IMR-90 (cell line): ENCODE results near the gene KCNQ5. TPM values are rescaled to one million over a fixed set of nuclear protein-coding genes. Genes with fewer than 3 reads are reported as not detected.

Experiments
- ATAC-seq: fragments of 200-7000 bp; cut with Tn5 transposase; 2 replicates; pipeline ENCODE4 v1.9.1; 2020; ENCODE audit warnings: low read depth, mild to moderate bottlenecking, moderate library complexity
- BruUV-seq: library from RNA; stranded (reverse); fragments of 400-500 nt; replicated peaks from 2 replicates; lab custom pipeline; 2021; lab: Mats Ljungman, UMichigan
- CTCF ChIA-PET: fragments of 300-600 bp; formaldehyde crosslinking; extraction: SDS; loops from one replicate; lab custom pipeline; 2021; ENCODE audit warnings: antibody characterized with exemption; lab: Yijun Ruan, JAX
- POLR2A ChIA-PET: fragments of 300-600 bp; sonication (Branson Sonifier 250); formaldehyde crosslinking; loops from one replicate; lab custom pipeline; 2022; ENCODE audit warnings: antibody characterized with exemption; ENCODE audit not compliant: unreplicated experiment; lab: Charles Lee
- DNase-seq: peaks from one replicate; pipeline ENCODE4 v3.0.0; 2013
- H2AFZ ChIP-seq: replicated peaks from 2 replicates; pipeline ENCODE3; 2013; ENCODE audit warnings: low read length, mild to moderate bottlenecking; ENCODE audit not compliant: poor library complexity
- H2AK5ac ChIP-seq: 2 replicates; pipeline ENCODE4 v1.6.1; 2013; ENCODE audit warnings: low read depth, low read length, inconsistent platforms
- H2AK9ac ChIP-seq: replicated peaks from 2 replicates; pipeline ENCODE3; 2013; ENCODE audit warnings: mild to moderate bottlenecking, low read depth, low read length, moderate library complexity; ENCODE audit not compliant: poor library complexity
- H2BK120ac ChIP-seq: 2 replicates; pipeline ENCODE4 v1.6.1; 2013; ENCODE audit warnings: low read depth, low read length, inconsistent platforms
- H2BK15ac ChIP-seq: 3 replicates; pipeline ENCODE4 v1.6.1; 2013; ENCODE audit warnings: low read depth, low read length, inconsistent platforms
- H2BK20ac ChIP-seq: 2 replicates; pipeline ENCODE4 v1.6.1; 2013; ENCODE audit warnings: low read depth, mild to moderate bottlenecking, inconsistent platforms, low read length, moderate library complexity
- H2BK5ac ChIP-seq: 2 replicates; pipeline ENCODE4 v1.6.1; 2013; ENCODE audit warnings: mild to moderate bottlenecking, low read depth, low read length, inconsistent platforms; ENCODE audit not compliant: poor library complexity, severe bottlenecking
- H3K14ac ChIP-seq: replicated peaks from 2 replicates; pipeline ENCODE4 v1.6.1; 2013; ENCODE audit warnings: low read depth, low read length, inconsistent platforms
- H3K18ac ChIP-seq: 2 replicates; pipeline ENCODE4 v1.6.1; 2013; ENCODE audit warnings: low read depth, low read length, control low read depth
- H3K23ac ChIP-seq: 2 replicates; pipeline ENCODE4 v1.6.1; 2013; ENCODE audit warnings: low read depth, low read length, inconsistent platforms
- H3K27ac ChIP-seq: 2 replicates; pipeline ENCODE4 v1.5.1; 2013; ENCODE audit warnings: mild to moderate bottlenecking, control low read depth, low read length; ENCODE audit not compliant: insufficient read depth
- H3K27me3 ChIP-seq: 2 replicates; pipeline ENCODE4 v1.6.1; 2013; ENCODE audit warnings: low read length; ENCODE audit not compliant: control insufficient read depth, insufficient read depth
- H3K36me3 ChIP-seq: 2 replicates; pipeline ENCODE4 v1.6.1; 2013; ENCODE audit warnings: low read length, mixed read lengths; ENCODE audit not compliant: control insufficient read depth, insufficient read depth
- H3K4ac ChIP-seq: 2 replicates; pipeline ENCODE4 v1.6.1; 2013; ENCODE audit warnings: low read depth, low read length, inconsistent platforms
- H3K4me1 ChIP-seq: 2 replicates; pipeline ENCODE4 v1.6.1; 2013; ENCODE audit warnings: low read length, mixed read lengths; ENCODE audit not compliant: control insufficient read depth, insufficient read depth
- H3K4me2 ChIP-seq: 2 replicates; pipeline ENCODE4 v1.6.1; 2013; ENCODE audit warnings: low read depth, mild to moderate bottlenecking, control low read depth, low read length, moderate library complexity
- H3K4me3 ChIP-seq: 2 replicates; pipeline ENCODE4 v1.5.1; 2013; ENCODE audit warnings: low read depth, mild to moderate bottlenecking, control low read depth, low read length, moderate library complexity; ENCODE audit not compliant: insufficient read depth
- H3K56ac ChIP-seq: 2 replicates; pipeline ENCODE4 v1.6.1; 2013; ENCODE audit warnings: low read length, inconsistent platforms; ENCODE audit not compliant: insufficient read depth; ENCODE audit errors: extremely low read depth
- H3K79me1 ChIP-seq, 2 experiments: 2 replicates each; pipeline ENCODE4 v1.6.1; 2013; ENCODE audit warnings: low read length in 2 of 2, inconsistent platforms in 1 of 2, low read depth in 1 of 2
- H3K9ac ChIP-seq: 2 replicates; pipeline ENCODE4 v1.6.1; 2013; ENCODE audit warnings: low read depth, low read length, control low read depth
- H3K9me1 ChIP-seq: 2 replicates; pipeline ENCODE4 v1.6.1; 2013; ENCODE audit warnings: low read length, inconsistent platforms; ENCODE audit not compliant: insufficient read depth
- H3K9me3 ChIP-seq: 2 replicates; pipeline ENCODE4 v1.6.1; 2013; ENCODE audit warnings: low read length; ENCODE audit not compliant: control insufficient read depth, insufficient read depth
- H4K20me1 ChIP-seq: 2 replicates; pipeline ENCODE4 v1.6.1; 2013; ENCODE audit warnings: low read length, inconsistent platforms; ENCODE audit not compliant: insufficient read depth
- H4K5ac ChIP-seq: 2 replicates; pipeline ENCODE4 v1.6.1; 2013; ENCODE audit warnings: mild to moderate bottlenecking, low read depth, low read length, control low read depth
- H4K8ac ChIP-seq, 2 experiments: 2 replicates each; pipeline ENCODE4 v1.6.1; 2013; ENCODE audit warnings: low read depth in 2 of 2, low read length in 2 of 2, control low read depth in 1 of 2, inconsistent platforms in 1 of 2
- H4K91ac ChIP-seq: 2 replicates; pipeline ENCODE4 v1.6.1; 2013; ENCODE audit warnings: low read depth, low read length, inconsistent platforms; ENCODE audit not compliant: insufficient read depth
- BHLHE40 ChIP-seq: fragments of 150-350 bp; IDR thresholded peaks from 2 replicates; pipeline ENCODE4 v1.6.1; 2016; ENCODE audit warnings: mild to moderate bottlenecking, low read depth, low read length
- CEBPB ChIP-seq: IDR thresholded peaks from 2 replicates; pipeline ENCODE4 v1.6.1; 2012; ENCODE audit warnings: low read depth, low read length, improper control_type of control experiment
- MAFK ChIP-seq: IDR thresholded peaks from 2 replicates; pipeline ENCODE4 v1.6.1; 2012; ENCODE audit warnings: low read depth, low read length, improper control_type of control experiment
- POLR2A ChIP-seq: IDR thresholded peaks from 2 replicates; pipeline ENCODE4 v1.6.1; 2012; ENCODE audit warnings: mild to moderate bottlenecking, low read depth, low read length
- RAD21 ChIP-seq: IDR thresholded peaks from 2 replicates; pipeline ENCODE4 v1.6.1; 2012; ENCODE audit warnings: low read length, improper control_type of control experiment
- RCOR1 ChIP-seq: IDR thresholded peaks from 2 replicates; pipeline ENCODE4 v1.6.1; 2012; ENCODE audit warnings: mild to moderate bottlenecking, low read length, improper control_type of control experiment; ENCODE audit not compliant: insufficient replicate concordance
- SMC3 ChIP-seq: fragments of 150-350 bp; IDR thresholded peaks from 2 replicates; pipeline ENCODE4 v1.6.1; 2016; ENCODE audit warnings: low read depth, mild to moderate bottlenecking, antibody characterized with exemption, low read length, moderate library complexity
- WGBS, 2 experiments: methylation state at CpG; one replicate each; pipeline versions ENCODE4 v1.1.5 to v1.1.7; 2013; ENCODE audit warnings: missing lambda C conversion rate in 2 of 2; ENCODE audit not compliant: insufficient read length in 1 of 2; ENCODE audit errors: extremely low coverage in 2 of 2; 5-methylcytosine and 5-hydroxymethylcytosine counted together
- dilution Hi-C: fragments of 300-500 bp; cut with HindIII; formaldehyde crosslinking; loops from one replicate; pipeline ENCODE4 v1.14.3; 2018; ENCODE audit warnings: low sequenced_read_pairs; ENCODE audit not compliant: unreplicated experiment
- in situ Hi-C: fragments of 300-500 bp; cut with MboI; formaldehyde crosslinking; loops from 3 replicates; pipeline ENCODE4 v1.14.3; 2019; ENCODE audit warnings: low sequenced_read_pairs, inconsistent platforms, mixed read lengths
- intact Hi-C: fragments of 100-400 bp; cut with micrococcal nuclease; formaldehyde crosslinking; loops from 2 replicates; pipeline ENCODE4 v1.10.0; 2022
- polyA plus RNA-seq, 3 experiments: library from polyadenylated mRNA; depleted of rRNA; stranded (reverse); fragments of >200 nt; gene quantifications; 2 replicates each; pipeline ENCODE4 v1.2.3, GENCODE V29; 2012; ENCODE audit warnings: low replicate concordance in 1 of 3
- total RNA-seq: library from RNA; depleted of rRNA; stranded (reverse); fragments of >200 nt; gene quantifications from 2 replicates; pipeline ENCODE4 v1.2.3, GENCODE V29; 2012
- TF ChIP-seq, protein P1 (sequence below): fragments of 150-350 bp; IDR thresholded peaks from 2 replicates; pipeline ENCODE4 v1.6.1; 2016; ENCODE audit warnings: low read depth, mild to moderate bottlenecking, low read length, moderate library complexity, borderline replicate concordance
- TF ChIP-seq, protein P2 (sequence below): conservative IDR thresholded peaks from 2 replicates; pipeline ENCODE4 v1.5.1; 2012; ENCODE audit warnings: mild to moderate bottlenecking, low read depth, low read length, improper control_type of control experiment

KCNQ5 gene
- total and polyA plus RNA-seq, 2 of the 4 experiments (the other 2 are of a cell fraction) = 0.75 to 1.3 TPM

DNA sequence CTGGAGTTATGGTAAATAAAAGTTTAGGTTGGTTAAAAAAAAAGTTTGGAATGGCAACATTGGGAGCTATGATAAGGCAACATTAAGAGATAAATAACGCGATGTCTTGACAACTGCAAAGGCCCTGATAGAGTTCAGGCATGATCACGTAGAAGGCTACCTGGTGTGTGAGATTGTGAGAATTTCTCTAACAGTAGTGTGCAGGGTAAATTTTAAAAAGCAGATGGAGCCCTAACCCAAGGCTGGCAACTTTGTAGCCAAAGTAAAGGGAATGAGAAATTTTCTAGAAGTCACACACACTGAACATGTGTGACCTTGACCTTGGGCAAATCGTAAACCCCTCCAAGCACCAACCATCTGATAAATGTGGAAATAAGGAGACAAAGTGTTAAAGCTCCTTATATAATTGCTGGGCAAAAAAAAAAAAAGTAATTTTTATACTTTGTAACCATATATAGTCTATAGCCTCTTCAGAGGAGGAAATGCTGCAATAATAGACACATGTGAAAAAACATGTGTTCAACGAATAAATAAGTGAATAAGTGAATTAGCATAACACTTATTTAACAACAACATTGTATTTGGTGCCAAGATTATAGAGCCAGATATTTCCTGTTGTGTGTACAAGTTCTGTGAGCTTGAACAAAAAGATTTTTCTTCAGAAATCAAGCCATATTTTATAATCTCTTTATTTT is 18.2 kb downstream of the KCNQ5 start:
- BruUV-seq = no TSS peak
- Histone ChIP-seq H2AK9ac (no peak overlapping the region), H2AFZ (no peak overlapping the region), H3K9ac (no peak overlapping the region), H3K79me1 (peaks cover 0 to 3% of the 10 kb centered on the region in 2 experiments; a peak in 1 of 4 replicates), H3K4me2 (no peak overlapping the region), H3K56ac (no peak overlapping the region), H3K23ac (no peak overlapping the region), H4K91ac (no peak overlapping the region), H3K36me3 (no peaks in the 10 kb centered on the region), H3K18ac (no peak overlapping the region), H4K5ac (no peak overlapping the region), H3K4ac (no peak overlapping the region), H3K4me1 (no peaks in the 10 kb centered on the region), H2BK20ac (no peak overlapping the region), H3K9me1 (no peaks in the 10 kb centered on the region), H3K4me3 (no peak overlapping the region), H2BK120ac (no peak overlapping the region), H2BK15ac (no peak overlapping the region), H3K9me3 (no peaks in the 10 kb centered on the region), H4K20me1 (no peaks in the 10 kb centered on the region), H3K27ac (no peak overlapping the region), H2BK5ac (no peak overlapping the region), H3K27me3 (no peaks in the 10 kb centered on the region), H3K14ac (no peak overlapping the region), H4K8ac (no peak overlapping the region), H2AK5ac (no peak overlapping the region)
- CTCF ChIA-PET = interaction anchor here (0.8 kb wide), 1 partner anchor 118 kb away, joined by 3 read pairs; no protein-coding TSS in a partner anchor
- 96% methylated on average over 3 of the region's 5 CpGs; no CpG with 5 or more reads in 1 of the 2 experiments for WGBS, 2 experiments
- TF ChIP-seq POLR2A (no peak), SMC3 (no peak), CEBPB (no peak), RAD21 (0 out of 2 replicates have a peak, but pooled peaks have one; percentile 19), BHLHE40 (no peak), RCOR1 (no peak), MAFK (no peak)
- TF ChIP-seq, protein P1, sequence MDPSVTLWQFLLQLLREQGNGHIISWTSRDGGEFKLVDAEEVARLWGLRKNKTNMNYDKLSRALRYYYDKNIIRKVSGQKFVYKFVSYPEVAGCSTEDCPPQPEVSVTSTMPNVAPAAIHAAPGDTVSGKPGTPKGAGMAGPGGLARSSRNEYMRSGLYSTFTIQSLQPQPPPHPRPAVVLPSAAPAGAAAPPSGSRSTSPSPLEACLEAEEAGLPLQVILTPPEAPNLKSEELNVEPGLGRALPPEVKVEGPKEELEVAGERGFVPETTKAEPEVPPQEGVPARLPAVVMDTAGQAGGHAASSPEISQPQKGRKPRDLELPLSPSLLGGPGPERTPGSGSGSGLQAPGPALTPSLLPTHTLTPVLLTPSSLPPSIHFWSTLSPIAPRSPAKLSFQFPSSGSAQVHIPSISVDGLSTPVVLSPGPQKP = no peak
- TF ChIP-seq, protein P2, sequence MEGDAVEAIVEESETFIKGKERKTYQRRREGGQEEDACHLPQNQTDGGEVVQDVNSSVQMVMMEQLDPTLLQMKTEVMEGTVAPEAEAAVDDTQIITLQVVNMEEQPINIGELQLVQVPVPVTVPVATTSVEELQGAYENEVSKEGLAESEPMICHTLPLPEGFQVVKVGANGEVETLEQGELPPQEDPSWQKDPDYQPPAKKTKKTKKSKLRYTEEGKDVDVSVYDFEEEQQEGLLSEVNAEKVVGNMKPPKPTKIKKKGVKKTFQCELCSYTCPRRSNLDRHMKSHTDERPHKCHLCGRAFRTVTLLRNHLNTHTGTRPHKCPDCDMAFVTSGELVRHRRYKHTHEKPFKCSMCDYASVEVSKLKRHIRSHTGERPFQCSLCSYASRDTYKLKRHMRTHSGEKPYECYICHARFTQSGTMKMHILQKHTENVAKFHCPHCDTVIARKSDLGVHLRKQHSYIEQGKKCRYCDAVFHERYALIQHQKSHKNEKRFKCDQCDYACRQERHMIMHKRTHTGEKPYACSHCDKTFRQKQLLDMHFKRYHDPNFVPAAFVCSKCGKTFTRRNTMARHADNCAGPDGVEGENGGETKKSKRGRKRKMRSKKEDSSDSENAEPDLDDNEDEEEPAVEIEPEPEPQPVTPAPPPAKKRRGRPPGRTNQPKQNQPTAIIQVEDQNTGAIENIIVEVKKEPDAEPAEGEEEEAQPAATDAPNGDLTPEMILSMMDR = 0 out of 2 replicates have a peak, but pooled peaks have one; percentile 19
- in situ Hi-C loops = no loop called here
- ATAC-seq (no peak), DNase-seq (no peak)
- intact Hi-C loops = no loop called here
- POLR2A ChIA-PET = no interaction called here
- dilution Hi-C loops = no loop called here
